ENCODE results near the gene ERN2. TPM values are rescaled to one million over a fixed set of nuclear protein-coding genes. Genes with fewer than 3 reads are reported as not detected.

ERN2 gene
- polyA plus RNA-seq, 5 donors, result 0.08 to 0.19 (median 0.14) TPM

GRCh38 chr16:23689442-23690187, 23.4 kb downstream of the ERN2 start:
- no peak for DNase-seq

DNA sequence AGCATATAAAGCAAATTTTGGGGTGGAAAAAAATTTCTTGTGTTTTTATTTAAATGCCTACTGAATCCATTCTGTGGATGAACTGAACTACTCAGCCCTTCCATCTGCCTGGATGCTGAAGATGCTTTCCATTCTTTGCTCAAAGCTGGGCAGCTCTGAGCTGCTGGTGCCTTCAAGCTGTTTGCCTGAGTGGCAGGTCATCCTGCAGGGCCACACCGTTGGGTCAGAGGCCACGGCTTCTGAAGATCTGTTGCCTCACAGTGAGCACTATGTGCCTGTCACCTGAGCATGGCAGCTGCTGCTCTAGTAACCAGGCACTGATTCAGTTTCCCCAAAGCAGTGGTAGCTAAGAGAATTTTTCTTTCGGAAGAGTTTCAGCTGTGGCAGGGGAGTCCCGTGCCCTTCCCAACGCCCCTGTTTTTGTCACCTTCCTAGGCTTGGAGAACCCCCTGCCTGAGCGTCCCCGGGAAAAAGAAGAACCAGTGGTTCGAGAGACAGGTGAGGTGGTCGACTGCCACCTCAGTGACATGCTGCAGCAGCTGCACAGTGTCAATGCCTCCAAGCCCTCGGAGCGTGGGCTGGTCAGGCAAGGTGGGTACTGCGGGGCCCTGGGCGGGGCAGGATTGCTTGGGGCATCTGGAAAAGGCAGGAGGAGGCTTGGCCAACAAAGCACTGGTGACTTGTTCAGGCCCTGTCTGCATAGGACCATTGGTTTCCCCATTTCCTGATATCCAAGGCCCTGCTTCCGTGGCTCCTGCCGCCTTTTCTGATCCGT, 25.8 kb downstream of the ERN2 start:
- DNase-seq, result no peak

DNA sequence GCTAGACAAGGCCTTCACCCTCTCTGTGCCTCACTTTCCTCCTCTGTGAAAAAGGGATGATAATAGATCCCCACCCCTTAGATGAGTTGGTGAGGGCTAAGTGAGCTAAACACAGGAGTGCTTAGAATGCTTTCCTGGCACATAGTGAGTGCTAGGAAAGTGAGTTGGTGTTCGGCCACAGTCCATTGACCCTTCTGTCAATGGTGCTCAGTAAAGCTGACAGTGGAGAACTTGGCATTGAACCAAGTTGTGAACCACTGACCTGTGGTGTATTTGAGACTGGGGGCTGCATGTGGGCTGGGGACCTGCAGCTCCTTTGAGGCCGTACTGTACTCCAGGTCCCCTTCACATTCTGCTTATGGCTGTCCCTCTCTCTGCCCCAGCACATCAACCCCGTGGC, 29.5 kb downstream of the ERN2 start:
- DNase-seq, result no peak

GRCh38 chr16:23682181-23682580, 30.8 kb downstream of the ERN2 start:
- peak in 1 of 2 donors; percentile 38 for DNase-seq

DNA sequence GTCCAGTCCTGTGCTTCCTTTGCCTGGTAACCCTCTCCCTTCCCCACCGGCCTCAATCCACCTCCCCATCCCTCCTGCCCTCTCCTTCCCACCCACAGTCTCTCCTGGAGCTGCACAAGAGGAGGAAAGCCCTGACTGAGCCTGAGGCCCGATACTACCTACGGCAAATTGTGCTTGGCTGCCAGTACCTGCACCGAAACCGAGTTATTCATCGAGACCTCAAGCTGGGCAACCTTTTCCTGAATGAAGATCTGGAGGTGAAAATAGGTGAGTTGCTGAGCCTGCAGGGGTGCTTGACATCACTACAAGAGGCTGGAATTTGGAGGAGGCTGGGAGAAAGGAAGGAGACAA, 33.1 kb downstream of the ERN2 start:
- DNase-seq, result no peak

- DNase-seq, result peak in 1 of 2 donors; percentile 5
These were observed 33.6 kb downstream of the ERN2 start for GRCh38 chr16:23679274-23679985.

GRCh38 chr16:23678430-23679273, 34.4 kb downstream of the ERN2 start, which contains the start of gene PLK1:
Gene PLK1, plus strand, starts transcription at chr16:23678889. Its CDS starts 44 bp downstream, at chr16:23678933.
- DNase-seq, result peak; percentile 70 to 77

GRCh38 chr16:23676924-23677480, 36.0 kb downstream of the ERN2 start:
- DNase-seq, result no peak

GRCh38 chr16:23673971-23674614, 38.9 kb downstream of the ERN2 start:
- DNase-seq, result peak; percentile 42 to 44

- no peak for DNase-seq
These were observed 42.8 kb downstream of the ERN2 start for GRCh38 chr16:23670137-23670776.

GRCh38 chr16:23668873-23669272, 44.1 kb downstream of the ERN2 start:
- DNase-seq, result no peak

- DNase-seq, result peak in 1 of 2 donors; percentile 21
These were observed 44.8 kb downstream of the ERN2 start for GRCh38 chr16:23668225-23668624.

DNA sequence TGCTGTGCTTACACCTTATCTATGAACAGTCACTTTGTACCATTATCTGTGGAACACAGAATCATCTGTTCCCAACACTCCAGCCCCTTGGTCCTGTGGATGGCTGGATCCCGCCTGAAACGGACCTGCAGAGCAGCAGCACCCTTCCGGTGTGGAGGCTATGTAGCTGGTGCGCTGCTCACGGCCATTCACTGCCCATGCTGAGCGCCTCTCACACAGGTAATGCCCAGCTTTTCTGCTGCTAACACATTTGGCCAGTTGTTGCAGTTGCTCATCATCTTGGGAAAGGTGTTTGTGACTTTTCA, 45.7 kb downstream of the ERN2 start:
- no peak for DNase-seq

DNA sequence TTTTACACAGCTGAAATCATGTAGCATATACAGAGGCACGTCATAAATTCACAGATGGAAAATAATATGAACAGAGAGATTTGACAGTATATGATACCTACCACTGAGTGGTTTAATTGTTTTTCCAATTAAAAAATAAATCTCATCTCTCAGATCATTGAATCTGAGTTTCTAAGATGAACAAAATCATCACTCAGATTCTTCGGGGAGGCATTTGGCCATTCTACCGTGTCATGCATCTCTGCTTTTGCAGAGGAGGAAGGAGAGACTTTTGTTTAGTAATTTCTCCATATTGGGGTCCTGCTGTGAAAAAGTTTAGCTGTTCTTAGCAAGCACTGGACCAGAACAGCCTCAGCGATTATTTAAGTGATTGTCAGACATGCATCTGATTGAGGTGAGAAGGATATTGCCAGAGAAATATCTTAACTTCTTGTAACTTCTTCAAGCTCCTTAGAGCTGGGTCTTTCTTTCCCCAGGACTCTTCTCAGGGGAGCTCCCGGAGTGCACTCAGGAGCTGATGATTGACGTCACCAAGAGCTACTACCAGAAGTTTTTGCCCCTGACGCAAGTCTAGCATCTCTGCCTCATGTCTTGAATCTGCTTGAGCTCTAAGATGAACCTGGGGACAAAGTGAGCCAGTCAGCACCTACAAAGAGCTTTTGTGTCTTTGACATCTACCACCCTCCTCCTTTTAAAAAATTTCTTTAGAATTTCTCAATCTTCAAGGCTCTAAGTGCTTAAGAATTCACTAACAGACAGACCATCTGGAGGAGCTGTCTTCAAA, 46.3 kb downstream of the ERN2 start:
- DNase-seq, result no peak

DNA sequence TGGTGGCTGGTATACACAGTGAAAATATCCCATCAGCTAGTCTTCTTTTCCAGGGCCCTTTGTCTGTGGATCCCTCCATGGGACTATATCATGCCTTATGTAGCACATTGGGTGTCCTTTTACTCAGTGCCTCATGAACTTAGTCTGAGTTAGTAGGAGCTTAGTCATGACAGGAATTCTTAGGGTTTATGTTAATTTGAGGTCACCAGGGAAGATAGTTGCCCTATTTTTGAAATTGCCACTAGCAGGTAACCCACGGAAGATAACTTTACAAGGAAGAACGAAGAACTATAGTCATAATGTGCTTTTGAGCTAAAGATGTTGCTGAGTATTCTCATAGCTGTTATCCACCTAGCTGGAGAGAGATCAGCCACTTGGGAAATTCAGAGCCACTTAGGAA, 49.1 kb downstream of the ERN2 start:
- DNase-seq, result no peak

DNA sequence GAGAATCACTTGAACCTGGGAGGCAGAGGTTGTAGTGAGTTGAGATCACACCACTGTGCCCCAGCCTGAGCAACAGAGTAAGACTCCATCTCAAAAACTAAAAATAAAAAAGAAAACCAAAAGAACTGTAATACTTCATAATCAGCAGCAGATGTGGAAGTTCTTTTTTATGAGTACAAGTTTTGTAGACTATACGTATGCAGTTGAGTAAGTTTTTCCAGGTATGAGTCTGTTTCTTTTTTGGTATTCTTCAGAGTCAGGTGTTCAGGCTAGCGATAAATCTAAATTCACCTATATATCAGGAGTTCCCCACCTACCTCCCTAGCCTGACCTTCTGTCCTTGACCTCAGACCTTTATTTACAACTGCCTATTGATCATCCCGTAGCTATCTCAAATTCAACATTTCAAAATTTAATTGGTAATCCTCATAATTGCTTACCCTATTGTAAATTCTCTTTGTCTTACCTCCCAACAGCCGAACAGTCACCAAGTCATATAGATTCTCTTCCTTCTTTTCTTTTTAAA, 61.0 kb downstream of the ERN2 start:
- DNase-seq, result no peak

DNA sequence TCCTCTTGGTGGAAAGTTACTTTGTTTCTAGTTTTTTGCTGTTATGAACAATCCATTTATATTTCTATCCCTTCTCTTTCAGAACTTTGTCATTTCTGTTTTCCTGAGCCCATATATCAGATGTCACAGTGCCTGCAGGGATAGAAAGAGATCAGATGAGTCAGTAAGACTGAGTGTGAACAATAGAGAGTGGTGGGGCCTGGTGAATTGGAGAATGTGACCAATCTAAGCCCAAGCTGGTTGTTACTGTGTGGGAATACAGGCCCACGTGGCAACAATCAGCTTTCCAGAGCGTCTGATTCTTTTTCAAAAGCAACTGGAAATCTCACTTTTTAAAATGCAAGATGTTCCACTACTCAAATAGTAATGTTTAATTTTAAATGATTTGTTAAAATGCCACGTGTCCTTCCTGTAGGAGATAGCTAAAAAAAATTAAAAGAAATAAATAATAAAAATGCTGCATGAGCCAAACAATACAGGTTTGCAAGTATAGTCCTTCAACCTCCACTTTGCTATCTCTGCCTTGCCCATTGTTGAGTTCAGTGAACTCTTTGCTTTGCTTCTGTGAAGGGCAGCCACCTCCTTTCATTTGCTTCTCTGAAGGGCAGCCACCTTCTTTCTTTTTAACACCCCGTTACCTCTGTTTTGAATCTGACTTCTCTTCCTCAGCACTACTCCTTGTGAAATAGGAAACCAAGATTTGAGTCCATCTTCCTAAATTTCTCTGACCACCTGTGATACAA, 62.2 kb downstream of the ERN2 start:
- no peak for DNase-seq

DNA sequence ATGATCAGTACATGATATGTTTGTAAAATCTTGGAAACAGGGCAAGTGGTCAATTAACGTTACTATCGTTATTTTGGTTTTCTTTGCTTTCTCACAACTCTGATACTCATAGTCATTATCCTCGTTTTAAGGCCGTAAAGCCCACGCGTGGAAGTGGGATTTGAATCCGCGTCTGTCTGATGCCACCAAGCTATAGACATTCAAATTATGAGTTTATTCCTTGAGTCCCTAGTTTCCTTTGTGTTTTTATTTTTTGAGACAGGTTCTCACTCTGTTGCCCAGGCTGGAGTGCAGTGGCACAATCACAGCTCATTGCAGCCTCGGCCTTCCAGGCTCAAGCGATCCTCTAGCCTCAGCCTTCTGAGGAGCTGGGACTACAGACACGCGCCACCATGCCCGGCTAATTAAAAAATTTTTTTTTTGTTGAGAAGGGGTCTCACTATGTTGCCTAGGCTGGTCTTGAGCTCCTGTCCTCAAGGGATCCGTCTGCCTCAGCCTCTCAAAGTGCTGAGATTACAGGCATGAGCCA, 70.7 kb downstream of the ERN2 start:
- DNase-seq, result no peak

All from right lung (tissue), 5 donors.